HG03159 (cell line): ENCODE results near the gene PGBD5.

Experiments
- ATAC-seq: cut with Tn5 transposase; IDR thresholded peaks from one replicate; pipeline ENCODE4 v1.9.1; 2021; ENCODE audit warnings: mild to moderate bottlenecking, moderate library complexity; ENCODE audit not compliant: unreplicated experiment

PGBD5 gene

DNA sequence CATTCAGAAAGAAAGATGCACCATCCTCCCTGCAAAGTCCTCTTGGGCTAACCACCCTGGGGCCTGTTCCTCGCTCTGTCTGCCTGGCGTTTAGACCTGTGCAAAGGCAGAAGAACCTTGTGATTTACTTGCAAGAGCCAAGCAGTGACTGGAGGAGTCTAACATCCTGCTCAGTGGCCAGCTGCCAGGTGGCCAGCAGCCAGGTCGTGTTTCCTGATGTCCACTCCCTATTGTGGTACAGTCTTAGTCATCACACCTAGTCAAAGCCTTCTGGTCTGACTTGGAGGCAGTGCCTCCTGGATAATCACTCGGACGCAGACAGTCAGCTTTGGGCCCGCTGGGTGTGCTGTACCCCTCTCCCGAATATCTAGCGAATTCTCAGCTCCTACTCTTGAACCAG, 118.1 kb downstream of the PGBD5 start:
- no peak for ATAC-seq

GRCh38 chr1:230307213-230307612, 118.9 kb downstream of the PGBD5 start:
- ATAC-seq: no peak

- ATAC-seq: no peak
Observed at GRCh38 chr1:230306169-230306568, 120.0 kb downstream of the PGBD5 start.

- no peak for ATAC-seq
Observed at GRCh38 chr1:230303822-230304221, 122.3 kb downstream of the PGBD5 start.

GRCh38 chr1:230303069-230303468, 123.1 kb downstream of the PGBD5 start:
- no peak for ATAC-seq

DNA sequence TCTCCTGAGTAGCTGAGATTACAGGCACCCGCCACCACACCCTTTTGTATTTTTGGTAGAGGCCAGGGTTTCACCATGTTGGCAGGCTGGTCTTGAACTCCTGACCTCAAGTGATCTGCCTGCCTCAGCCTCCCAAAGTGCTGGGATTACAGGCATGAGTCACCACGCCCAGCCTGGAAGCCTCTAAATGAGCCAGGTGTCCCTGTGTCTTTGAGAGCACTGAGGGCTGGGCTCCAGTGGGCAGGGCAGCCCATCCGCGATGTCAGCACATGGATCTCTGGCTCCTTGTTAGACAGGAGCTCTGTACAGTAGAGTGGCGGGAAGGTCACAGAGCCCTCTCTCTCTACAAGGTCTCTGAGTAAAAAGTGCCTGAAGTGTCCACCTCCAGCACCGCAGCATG, 124.3 kb downstream of the PGBD5 start:
- no peak for ATAC-seq

- no peak for ATAC-seq
Observed at GRCh38 chr1:230301322-230301721, 124.8 kb downstream of the PGBD5 start.

DNA sequence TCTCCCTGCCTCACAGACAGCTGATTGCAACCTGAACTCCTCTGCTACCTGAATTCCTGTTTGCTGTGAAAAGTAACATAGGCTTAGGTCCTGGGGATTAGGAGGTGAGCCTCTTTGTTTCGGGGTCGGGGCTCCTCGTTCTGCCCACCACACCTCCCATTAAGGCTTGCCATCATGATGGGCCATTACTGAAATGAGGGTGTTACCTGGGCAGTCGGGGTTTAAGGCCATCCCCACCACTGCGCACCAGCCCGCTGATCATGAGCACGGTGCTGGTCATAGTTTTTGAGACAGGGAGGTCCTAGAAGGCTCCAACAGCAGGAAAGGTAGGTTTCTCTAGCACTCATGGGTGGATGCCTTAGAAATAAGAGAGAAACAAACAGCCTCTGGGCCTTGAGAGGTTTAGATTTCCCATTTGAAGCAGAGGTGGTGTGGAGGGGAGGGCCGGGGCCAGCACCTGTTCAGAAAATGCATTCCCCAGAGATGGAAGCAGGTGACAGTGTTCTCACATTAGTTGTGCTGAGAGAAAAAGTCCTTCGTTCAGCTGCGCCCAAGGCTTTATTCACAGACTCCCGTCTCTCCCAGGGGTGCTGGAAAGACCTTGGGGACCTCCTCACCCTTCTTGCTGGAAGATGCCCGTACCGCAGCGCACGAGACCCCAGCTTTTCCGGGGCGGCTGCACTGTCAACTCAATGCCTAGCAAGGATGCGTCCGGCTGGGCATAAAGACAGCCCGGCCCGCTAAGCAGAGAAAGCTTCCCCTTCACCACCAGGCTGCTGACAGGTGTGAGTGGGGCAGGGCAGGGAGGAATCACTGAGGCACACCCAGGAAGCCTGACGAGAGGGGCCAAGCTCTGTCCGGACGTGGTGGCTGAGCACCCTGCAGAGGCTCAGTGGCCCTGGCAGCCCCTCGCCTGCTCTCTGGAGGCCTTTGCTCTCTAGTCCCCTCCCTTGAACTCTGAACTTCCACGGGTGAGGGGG, 125.5 kb downstream of the PGBD5 start:
- no peak for ATAC-seq

GRCh38 chr1:230299191-230300006, 126.7 kb downstream of the PGBD5 start:
- no peak for ATAC-seq

- ATAC-seq: no peak
Observed at GRCh38 chr1:230295367-230295766, 130.8 kb downstream of the PGBD5 start.

DNA sequence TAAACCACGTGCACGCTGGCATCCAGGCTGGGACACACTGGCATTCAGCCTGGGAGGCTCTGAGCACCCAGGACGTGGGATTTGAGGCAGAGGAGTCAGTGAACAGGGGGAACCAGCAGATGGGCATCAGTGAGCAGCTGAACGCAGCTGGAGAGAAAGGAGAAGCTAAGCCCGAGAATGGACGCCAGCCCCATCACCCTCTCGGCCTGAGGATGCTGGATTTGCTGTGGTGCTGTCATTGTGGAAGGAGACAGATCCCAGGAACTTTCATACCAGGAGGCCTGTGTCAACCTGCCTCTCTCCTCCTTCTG, 132.8 kb downstream of the PGBD5 start:
- ATAC-seq: no peak

GRCh38 chr1:230292689-230293389, 133.3 kb downstream of the PGBD5 start:
- no peak for ATAC-seq

DNA sequence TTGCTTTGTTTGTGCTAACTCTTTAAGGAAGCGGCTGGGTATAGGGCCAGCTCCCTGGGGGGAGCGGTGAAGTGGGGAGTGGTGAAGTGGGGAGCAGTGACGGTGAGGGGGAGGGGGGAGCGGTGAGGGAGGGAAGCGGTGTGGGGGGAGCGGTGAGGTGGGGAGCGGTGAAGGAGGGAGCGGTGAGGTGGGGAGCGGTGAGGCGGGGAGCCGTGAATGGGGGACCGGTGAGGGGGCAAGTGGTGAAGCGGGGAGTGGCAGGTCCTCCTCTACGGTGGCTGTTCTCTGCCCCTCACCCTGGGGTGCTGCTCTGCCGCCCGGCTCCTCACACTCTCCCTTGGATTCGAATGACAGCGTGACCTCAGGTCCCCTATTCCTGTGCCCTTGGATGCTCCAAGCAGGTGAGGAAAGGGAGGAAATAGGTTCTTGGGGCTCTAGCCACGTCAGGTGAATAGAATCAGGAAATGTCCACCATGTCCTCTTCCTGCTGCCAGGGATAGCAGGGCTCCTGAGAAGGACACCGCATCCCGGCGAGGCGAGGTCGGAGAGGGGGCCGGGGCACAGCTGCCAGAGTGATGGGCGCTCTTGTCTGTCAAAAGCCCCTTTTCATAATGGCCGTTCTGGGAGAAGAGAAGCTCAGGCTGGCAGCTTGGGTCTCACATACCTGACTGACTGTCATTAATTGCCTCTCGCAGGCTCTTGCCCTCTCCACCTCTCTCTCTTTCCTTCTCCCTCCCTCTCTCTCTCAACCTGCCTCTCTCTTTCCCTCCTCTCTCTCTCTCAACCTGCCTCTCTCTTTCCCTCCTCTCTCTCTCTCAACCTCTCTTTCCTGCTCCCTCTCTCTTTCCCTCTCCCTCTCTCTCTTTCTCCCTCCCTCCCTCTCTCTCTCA, 134.2 kb downstream of the PGBD5 start:
- ATAC-seq: no peak

DNA sequence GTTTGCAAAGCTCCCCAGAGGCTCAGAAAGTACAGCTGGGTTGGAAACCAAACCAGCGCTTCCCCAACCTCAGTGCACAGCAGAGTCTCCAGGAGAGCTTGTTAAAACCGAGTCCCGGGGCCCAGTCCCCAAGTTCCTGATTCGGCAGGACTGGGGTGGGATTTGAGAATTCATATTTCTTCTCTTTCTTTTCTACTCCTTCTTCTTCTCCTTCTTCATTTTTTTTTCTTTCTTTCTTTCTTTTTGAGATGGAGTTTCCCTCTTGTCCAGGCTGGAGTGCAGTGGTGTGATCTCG, 136.8 kb downstream of the PGBD5 start:
- no peak for ATAC-seq

DNA sequence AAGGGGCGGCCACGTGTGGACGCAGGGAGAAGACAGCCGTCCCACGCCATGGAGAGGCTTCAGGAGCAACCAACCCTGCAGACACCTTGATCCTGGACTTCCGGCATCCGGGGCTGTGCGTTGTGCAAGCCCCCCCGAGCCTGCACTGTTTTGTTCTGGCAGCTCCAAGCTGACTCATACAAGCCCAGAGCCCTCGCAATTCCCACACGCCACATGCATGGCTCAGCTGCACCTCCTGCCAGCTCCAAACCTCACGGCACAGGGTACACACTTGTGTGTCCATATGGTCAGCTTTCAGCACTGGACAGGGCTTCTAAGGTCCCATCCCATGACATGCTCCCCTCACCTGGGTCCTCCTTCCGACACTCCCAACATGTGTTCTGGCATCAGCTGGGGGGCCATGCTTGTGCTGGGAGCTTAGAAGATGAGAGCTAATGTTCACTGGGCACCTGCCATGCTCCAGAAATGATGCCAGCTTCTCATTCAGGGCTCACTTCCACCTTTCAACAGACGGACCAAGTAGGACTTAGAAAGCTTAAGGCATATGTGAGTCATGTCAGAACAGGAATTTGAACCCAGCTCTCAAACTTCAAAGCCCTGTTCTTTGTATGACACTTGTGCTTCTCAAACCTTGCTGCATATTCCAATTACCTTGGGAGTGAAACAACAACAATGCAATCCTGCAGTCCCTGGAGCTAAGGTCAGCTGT, 137.3 kb downstream of the PGBD5 start:
- no peak for ATAC-seq

GRCh38 chr1:230287674-230288315, 138.3 kb downstream of the PGBD5 start:
- ATAC-seq: no peak

GRCh38 chr1:230286890-230287269, 139.3 kb downstream of the PGBD5 start:
- no peak for ATAC-seq

GRCh38 chr1:230286166-230286889, 139.8 kb downstream of the PGBD5 start:
- ATAC-seq: no peak

DNA sequence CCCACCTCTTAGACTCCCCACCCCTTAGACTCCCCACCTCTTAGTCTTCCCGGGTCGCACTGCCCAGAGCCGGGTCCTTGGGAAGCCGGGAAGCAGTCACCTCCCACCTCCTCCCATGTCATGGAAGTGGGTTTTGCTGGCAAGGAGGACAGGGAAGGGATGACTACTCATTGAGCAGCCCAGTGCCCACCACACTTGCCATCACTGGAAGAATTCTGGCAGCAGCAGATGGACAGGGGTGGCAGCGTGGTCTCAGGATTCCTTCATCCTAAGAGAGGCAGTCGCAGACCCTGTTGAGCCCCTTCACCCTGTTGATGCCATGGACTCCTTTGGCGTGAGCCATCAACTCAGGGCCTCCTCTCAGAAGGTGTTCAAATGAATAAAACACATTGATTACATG, 140.8 kb downstream of the PGBD5 start:
- ATAC-seq: no peak
